GM21515 (cell line): ENCODE data around the gene SFI1.
"Not testable (repeated sequence)": the region's sequence is repeated elsewhere in the genome, so short reads cannot be mapped to it uniquely, and the experiment has no call there.

Experiments
- ATAC-seq: cut with Tn5 transposase; IDR thresholded peaks from one replicate; pipeline ENCODE4 v1.9.1; 2021; ENCODE audit not compliant: unreplicated experiment

The SFI1 gene

GRCh38 chr22:31540166-31540565 is 43.8 kb downstream of the SFI1 start:
- ATAC-seq, result not testable (repeated sequence)

GRCh38 chr22:31540966-31541365 is 44.6 kb downstream of the SFI1 start:
- no peak for ATAC-seq

- no peak for ATAC-seq
Measured at GRCh38 chr22:31544481-31545480, 48.4 kb downstream of the SFI1 start.

GRCh38 chr22:31550871-31551370 is 54.6 kb downstream of the SFI1 start:
- ATAC-seq, result no peak

- no peak for ATAC-seq
Measured at GRCh38 chr22:31556627-31557203, 60.4 kb downstream of the SFI1 start.

GRCh38 chr22:31558546-31558945 is 62.2 kb downstream of the SFI1 start:
- not testable (repeated sequence) for ATAC-seq

- ATAC-seq, result no peak
Measured at GRCh38 chr22:31561238-31561887, 65.0 kb downstream of the SFI1 start.

GRCh38 chr22:31561970-31562369 is 65.6 kb downstream of the SFI1 start:
- no peak for ATAC-seq

GRCh38 chr22:31566484-31566883 is 70.1 kb downstream of the SFI1 start:
- no peak for ATAC-seq

- no peak for ATAC-seq
Measured at GRCh38 chr22:31567196-31567595, 70.9 kb downstream of the SFI1 start.

- no peak for ATAC-seq
Measured at GRCh38 chr22:31567702-31568101, 71.4 kb downstream of the SFI1 start.

- no peak for ATAC-seq
Measured at GRCh38 chr22:31569126-31569525, 72.8 kb downstream of the SFI1 start.

GRCh38 chr22:31572939-31573338 is 76.6 kb downstream of the SFI1 start:
- no peak for ATAC-seq

GRCh38 chr22:31574055-31574670 is 77.8 kb downstream of the SFI1 start:
- ATAC-seq, result no peak

- ATAC-seq, result no peak
Measured at GRCh38 chr22:31575190-31575589, 78.9 kb downstream of the SFI1 start.

GRCh38 chr22:31577711-31578110 is 81.4 kb downstream of the SFI1 start:
- no peak for ATAC-seq

- ATAC-seq, result no peak
Measured at GRCh38 chr22:31578171-31578570, 81.8 kb downstream of the SFI1 start.

GRCh38 chr22:31579835-31580242 is 83.5 kb downstream of the SFI1 start:
- no peak for ATAC-seq

- no peak for ATAC-seq
Measured at GRCh38 chr22:31583861-31584485, 87.6 kb downstream of the SFI1 start.

GRCh38 chr22:31584804-31585160 is 88.4 kb downstream of the SFI1 start:
- ATAC-seq, result no peak
